ENCODE results near the gene PODXL.

- TF ChIP-seq TAF1 (IDR thresholded peaks at IDR 0.05; ENCODE audit: borderline replicate concordance, insufficient read depth, low read length), result no peak
- no peak for TF ChIP-seq POLR2AphosphoS5 (IDR thresholded peaks at IDR 0.05; ENCODE audit: low read depth, low read length)
Measured at GRCh38 chr7:131487217-131487616, 69.2 kb downstream of the PODXL start.
